H9 (cell line): Measurements from ENCODE around the gene FHIT. TPM values are rescaled to one million over a fixed set of nuclear protein-coding genes. Genes with fewer than 3 reads are reported as not detected.

Experiments used
- DNase-seq: peaks from one replicate; pipeline ENCODE4 v3.0.0-alpha.2; 2017
- H2AFZ ChIP-seq: one replicate; pipeline ENCODE4 v1.6.1; 2013; ENCODE audit warnings: mild to moderate bottlenecking, low read length, control low read depth, moderate library complexity
- H2AK5ac ChIP-seq: 2 replicates; pipeline ENCODE4 v1.6.1; 2013; ENCODE audit warnings: low read length, control low read depth, mixed read lengths; ENCODE audit not compliant: insufficient read length
- H2BK120ac ChIP-seq: one replicate; pipeline ENCODE4 v1.6.1; 2013; ENCODE audit warnings: low read depth, mild to moderate bottlenecking, low read length, control low read depth, inconsistent platforms; ENCODE audit not compliant: poor library complexity, severe bottlenecking
- H2BK12ac ChIP-seq: 2 replicates; pipeline ENCODE4 v1.6.1; 2013; ENCODE audit warnings: low read length, control low read depth, mixed read lengths, low read depth; ENCODE audit not compliant: insufficient read length
- H2BK15ac ChIP-seq: 2 replicates; pipeline ENCODE4 v1.6.1; 2013; ENCODE audit warnings: low read depth, low read length, control low read depth
- H2BK20ac ChIP-seq: one replicate; pipeline ENCODE4 v1.6.1; 2013; ENCODE audit warnings: low read depth, mild to moderate bottlenecking, low read length, control low read depth, inconsistent platforms; ENCODE audit not compliant: poor library complexity, severe bottlenecking
- H2BK5ac ChIP-seq: 2 replicates; pipeline ENCODE4 v1.6.1; 2013; ENCODE audit warnings: low read length, control low read depth, mixed read lengths; ENCODE audit not compliant: insufficient read length
- H3K14ac ChIP-seq: 2 replicates; pipeline ENCODE4 v1.6.1; 2013; ENCODE audit warnings: low read length, control low read depth; ENCODE audit not compliant: insufficient read depth
- H3K18ac ChIP-seq: 2 replicates; pipeline ENCODE4 v1.6.1; 2013; ENCODE audit warnings: low read depth, mild to moderate bottlenecking, mixed read lengths, low read length, control low read depth; ENCODE audit not compliant: insufficient read length
- H3K23ac ChIP-seq: 2 replicates; pipeline ENCODE4 v1.6.1; 2013; ENCODE audit warnings: low read length, control low read depth, mixed read lengths, low read depth; ENCODE audit not compliant: insufficient read length
- H3K23me2 ChIP-seq: 2 replicates; pipeline ENCODE4 v1.6.1; 2013; ENCODE audit warnings: low read depth, mild to moderate bottlenecking, mixed read lengths, low read length, control low read depth; ENCODE audit not compliant: insufficient read length, poor library complexity, severe bottlenecking
- H3K27ac ChIP-seq: 2 replicates; pipeline ENCODE4 v1.5.1; 2013; ENCODE audit warnings: low read length, control low read depth, mixed read lengths, low read depth; ENCODE audit not compliant: insufficient read length
- H3K27me3 ChIP-seq: 2 replicates; pipeline ENCODE4 v1.6.1; 2013; ENCODE audit warnings: low read length, control low read depth, inconsistent platforms; ENCODE audit not compliant: insufficient read depth
- H3K4ac ChIP-seq: 2 replicates; pipeline ENCODE4 v1.6.1; 2013; ENCODE audit warnings: low read depth, mild to moderate bottlenecking, control low read depth, inconsistent platforms, low read length, moderate library complexity
- H3K4me1 ChIP-seq: 2 replicates; pipeline ENCODE4 v1.6.1; 2013; ENCODE audit warnings: low read length, control low read depth, inconsistent platforms; ENCODE audit not compliant: insufficient read depth
- H3K4me2 ChIP-seq: 2 replicates; pipeline ENCODE4 v1.6.1; 2013; ENCODE audit warnings: low read length, control low read depth, mixed read lengths; ENCODE audit not compliant: insufficient read length, insufficient read depth
- H3K56ac ChIP-seq: 2 replicates; pipeline ENCODE4 v1.6.1; 2013; ENCODE audit warnings: low read depth, mild to moderate bottlenecking, mixed read lengths, low read length, control low read depth; ENCODE audit not compliant: insufficient read length
- H3K79me1 ChIP-seq: 2 replicates; pipeline ENCODE4 v1.6.1; 2013; ENCODE audit warnings: low read depth, mild to moderate bottlenecking, moderate library complexity, low read length, control low read depth, inconsistent platforms; ENCODE audit not compliant: insufficient read depth, poor library complexity, severe bottlenecking
- H3K79me2 ChIP-seq: 2 replicates; pipeline ENCODE4 v1.6.1; 2013; ENCODE audit warnings: low read length, control low read depth, inconsistent platforms; ENCODE audit not compliant: insufficient read depth
- H3K9ac ChIP-seq: 2 replicates; pipeline ENCODE4 v1.6.1; 2013; ENCODE audit warnings: low read length, control low read depth, mixed read lengths; ENCODE audit not compliant: insufficient read length; ENCODE audit errors: extremely low read depth
- H3K9me3 ChIP-seq: one replicate; pipeline ENCODE4 v1.6.1; 2013; ENCODE audit warnings: low read depth, low read length, inconsistent platforms; ENCODE audit not compliant: control insufficient read depth
- H3T11ph ChIP-seq: one replicate; pipeline ENCODE4 v1.6.1; 2013; ENCODE audit warnings: mild to moderate bottlenecking, low read length, control low read depth, inconsistent platforms
- H4K20me1 ChIP-seq: one replicate; pipeline ENCODE4 v1.6.1; 2013; ENCODE audit not compliant: control insufficient read depth, insufficient read length, insufficient read depth
- H4K5ac ChIP-seq: 2 replicates; pipeline ENCODE4 v1.6.1; 2013; ENCODE audit warnings: low read depth, mild to moderate bottlenecking, mixed read lengths, low read length, control low read depth; ENCODE audit not compliant: insufficient read length
- H4K8ac ChIP-seq: replicated peaks from 2 replicates; pipeline ENCODE4 v1.6.1; 2013; ENCODE audit warnings: low read length, control low read depth, mixed read lengths, low read depth; ENCODE audit not compliant: insufficient read length
- H4K91ac ChIP-seq: 2 replicates; pipeline ENCODE4 v1.6.1; 2013; ENCODE audit warnings: low read depth, mild to moderate bottlenecking, moderate library complexity, mixed read lengths, low read length, control low read depth; ENCODE audit not compliant: insufficient read length
- H3K27ac Mint-ChIP-seq, 3 experiments: 2 replicates in 2 of 3; 3 replicates in 1 of 3; pipeline ENCODE4 v1.8.0; 2020 to 2021; ENCODE audit warnings: mixed read lengths in 3 of 3, mild to moderate bottlenecking in 1 of 3, moderate library complexity in 1 of 3
- H3K27me3 Mint-ChIP-seq: 2 replicates; pipeline ENCODE4 v1.8.0; 2021; ENCODE audit warnings: low read depth, mild to moderate bottlenecking, moderate library complexity, mixed read lengths
- H3K36me3 Mint-ChIP-seq, 3 experiments: 2 replicates in 2 of 3; 3 replicates in 1 of 3; pipeline ENCODE4 v1.8.0; 2020 to 2021; ENCODE audit warnings: low read depth in 3 of 3, mixed read lengths in 3 of 3; ENCODE audit not compliant: insufficient read depth in 1 of 3
- H3K4me1 Mint-ChIP-seq, 2 experiments: 2 replicates each; pipeline ENCODE4 v1.8.0; 2020; ENCODE audit warnings: mixed read lengths in 2 of 2
- H3K4me3 Mint-ChIP-seq, 2 experiments: 2 replicates in 1 of 2; 3 replicates in 1 of 2; pipeline ENCODE4 v1.8.0; 2020 to 2021; ENCODE audit warnings: mild to moderate bottlenecking in 2 of 2, mixed read lengths in 2 of 2, moderate library complexity in 1 of 2
- H3K9me3 Mint-ChIP-seq, 2 experiments: 2 replicates in 1 of 2; 3 replicates in 1 of 2; pipeline ENCODE4 v1.8.0; 2020; ENCODE audit warnings: mild to moderate bottlenecking in 2 of 2, mixed read lengths in 2 of 2, moderate library complexity in 1 of 2
- WGBS: extraction: QIAGEN DNeasy Blood & Tissue Kit; methylation state at CpG from one replicate; pipeline ENCODE4 v1.1.7; 2013; ENCODE audit warnings: missing lambda C conversion rate, low lambda C conversion rate, mixed read lengths; ENCODE audit not compliant: insufficient read length; ENCODE audit errors: extremely low coverage; 5-methylcytosine and 5-hydroxymethylcytosine counted together
- total RNA-seq: library from RNA; stranded (reverse); gene quantifications from 2 replicates; pipeline ENCODE4 v1.2.1, GENCODE V29; 2021
- TF ChIP-seq, protein P1 (sequence below): fragments of 200-600 bp; sonication (generic); conservative IDR thresholded peaks from 3 replicates; pipeline ENCODE4 v1.8.0; 2021; ENCODE audit warnings: antibody characterized with exemption, mild to moderate bottlenecking

The FHIT gene
- total RNA-seq, 1 experiment from 2014 or later = 3.0 TPM

DNA sequence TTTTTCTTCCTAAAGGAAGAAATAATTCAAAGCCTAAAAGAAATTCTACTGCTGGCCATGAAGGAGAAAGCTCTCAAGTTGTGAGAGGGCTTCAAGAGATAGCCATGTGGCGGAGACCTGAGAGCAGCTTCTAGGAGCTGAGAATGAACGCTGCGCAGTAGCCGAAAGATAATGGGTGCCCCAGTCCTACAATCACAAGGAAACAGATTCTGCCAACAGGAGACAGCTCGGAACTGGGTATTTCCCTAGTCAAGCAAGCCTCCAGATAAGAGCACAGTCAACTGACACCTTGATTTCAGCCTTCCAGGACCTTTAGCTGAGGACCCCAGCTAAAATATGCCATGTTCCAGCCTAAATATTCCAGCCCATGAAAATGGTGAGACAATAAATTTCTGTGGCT, 824.1 kb downstream of the FHIT start:
- no peak overlapping the region for H2AFZ ChIP-seq
- Mint-ChIP-seq H3K27me3 (no peaks in the 10 kb centered on the region), H3K36me3 (no peaks in the 10 kb centered on the region), H3K9me3 (no peaks in the 10 kb centered on the region; a peak in 1 of 5 replicates), H3K27ac (no peak overlapping the region), H3K4me1 (peaks cover 10 to 16% of the 10 kb centered on the region in 2 experiments), H3K4me3 (no peak overlapping the region)
- H3K9me3 ChIP-seq = no peaks in the 10 kb centered on the region
- no peak overlapping the region for H2BK20ac ChIP-seq
- no peak overlapping the region for H4K8ac ChIP-seq
- no peak overlapping the region for H3K14ac ChIP-seq
- no peak overlapping the region for H3K4me2 ChIP-seq
- no peak overlapping the region for H3K4ac ChIP-seq
- H3K56ac ChIP-seq = no peak overlapping the region
- no peak overlapping the region for H2BK5ac ChIP-seq
- H2AK5ac ChIP-seq = no peak overlapping the region
- no peak overlapping the region for H3K18ac ChIP-seq
- WGBS = no CpG with 5 or more reads among the region's 5 CpGs
- no peaks in the 10 kb centered on the region for H3K27me3 ChIP-seq
- no peak overlapping the region for H4K5ac ChIP-seq
- DNase-seq = no peak
- 0 out of 2 replicates have a peak, but pooled peaks cover 2% of the 10 kb centered on the region for H3K79me2 ChIP-seq
- H3K79me1 ChIP-seq = no peaks in the 10 kb centered on the region
- no peaks in the 10 kb centered on the region for H3K23me2 ChIP-seq
- no peak overlapping the region for H3K9ac ChIP-seq
- H3K23ac ChIP-seq = no peak overlapping the region
- no peak overlapping the region for H3K27ac ChIP-seq
- TF ChIP-seq, protein P1, sequence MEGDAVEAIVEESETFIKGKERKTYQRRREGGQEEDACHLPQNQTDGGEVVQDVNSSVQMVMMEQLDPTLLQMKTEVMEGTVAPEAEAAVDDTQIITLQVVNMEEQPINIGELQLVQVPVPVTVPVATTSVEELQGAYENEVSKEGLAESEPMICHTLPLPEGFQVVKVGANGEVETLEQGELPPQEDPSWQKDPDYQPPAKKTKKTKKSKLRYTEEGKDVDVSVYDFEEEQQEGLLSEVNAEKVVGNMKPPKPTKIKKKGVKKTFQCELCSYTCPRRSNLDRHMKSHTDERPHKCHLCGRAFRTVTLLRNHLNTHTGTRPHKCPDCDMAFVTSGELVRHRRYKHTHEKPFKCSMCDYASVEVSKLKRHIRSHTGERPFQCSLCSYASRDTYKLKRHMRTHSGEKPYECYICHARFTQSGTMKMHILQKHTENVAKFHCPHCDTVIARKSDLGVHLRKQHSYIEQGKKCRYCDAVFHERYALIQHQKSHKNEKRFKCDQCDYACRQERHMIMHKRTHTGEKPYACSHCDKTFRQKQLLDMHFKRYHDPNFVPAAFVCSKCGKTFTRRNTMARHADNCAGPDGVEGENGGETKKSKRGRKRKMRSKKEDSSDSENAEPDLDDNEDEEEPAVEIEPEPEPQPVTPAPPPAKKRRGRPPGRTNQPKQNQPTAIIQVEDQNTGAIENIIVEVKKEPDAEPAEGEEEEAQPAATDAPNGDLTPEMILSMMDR = no peak
- no peak overlapping the region for H2BK15ac ChIP-seq
- H2BK120ac ChIP-seq = no peak overlapping the region
- H4K20me1 ChIP-seq = no peaks in the 10 kb centered on the region
- H4K91ac ChIP-seq = no peak overlapping the region
- no peak overlapping the region for H3T11ph ChIP-seq
- no peak overlapping the region for H2BK12ac ChIP-seq
- no peaks in the 10 kb centered on the region; the same call in 1 of the 2 replicates for H3K4me1 ChIP-seq
